NCI-H2107 treated with DMSO at 0.1 percent for 48 hours (cell line): ENCODE data around the gene RPS6KA3.
"Not testable (repeated sequence)": the region's sequence is repeated elsewhere in the genome, so short reads cannot be mapped to it uniquely, and the experiment has no call there.

ENCODE experiments used
- DNase-seq: peaks from one replicate; lab custom pipeline; 2025; ENCODE audit not compliant: unreplicated experiment; lab: John Stamatoyannopoulos, UW

The RPS6KA3 gene

DNA sequence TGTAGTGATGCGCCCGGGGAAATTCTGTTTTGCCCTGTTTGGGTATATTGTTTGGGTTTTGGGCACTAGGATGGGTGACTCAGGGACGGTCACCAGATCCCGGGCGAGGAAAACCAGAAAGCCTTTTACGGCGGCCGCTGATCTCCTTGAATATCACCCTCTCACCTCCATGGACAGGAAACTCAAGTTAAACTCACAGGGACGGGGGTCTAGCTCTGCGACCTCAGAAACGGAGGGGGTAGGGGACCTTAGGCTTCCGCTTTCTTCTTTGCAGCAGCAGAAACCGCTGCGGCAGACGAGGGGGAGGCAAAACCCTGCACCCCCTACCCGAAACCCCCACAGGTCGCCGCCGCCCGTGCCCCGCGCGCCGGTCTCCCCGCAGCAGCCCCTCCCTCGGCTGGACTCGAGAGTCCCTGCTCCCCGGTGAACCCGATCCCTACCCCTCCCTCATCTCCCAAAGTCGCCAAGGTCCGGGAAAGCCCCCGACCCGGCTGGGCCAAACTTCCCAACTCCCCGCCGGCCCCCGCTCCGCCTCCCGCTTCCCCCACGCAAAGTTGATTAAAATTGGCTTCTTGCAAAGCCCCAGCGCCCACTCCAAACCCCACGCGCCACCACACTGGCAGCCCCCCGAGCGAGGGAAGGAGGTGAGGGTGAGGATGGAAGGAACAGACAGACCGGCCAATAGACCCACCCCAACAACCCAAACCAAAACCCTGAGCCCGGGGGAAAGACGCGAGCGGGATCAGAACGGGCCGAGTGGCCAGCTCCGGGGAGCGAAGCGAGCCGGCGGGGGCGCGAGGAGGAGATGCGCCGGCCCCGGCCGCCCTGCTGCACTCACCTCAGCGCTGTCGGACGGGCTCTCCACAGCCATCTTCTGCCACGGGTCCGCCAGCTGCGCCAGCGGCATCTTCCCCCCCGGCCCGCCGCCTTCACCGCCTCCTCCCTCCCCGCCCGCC is 705 bp downstream of the RPS6KA3 start:
- DNase-seq: peak; percentile 31

DNA sequence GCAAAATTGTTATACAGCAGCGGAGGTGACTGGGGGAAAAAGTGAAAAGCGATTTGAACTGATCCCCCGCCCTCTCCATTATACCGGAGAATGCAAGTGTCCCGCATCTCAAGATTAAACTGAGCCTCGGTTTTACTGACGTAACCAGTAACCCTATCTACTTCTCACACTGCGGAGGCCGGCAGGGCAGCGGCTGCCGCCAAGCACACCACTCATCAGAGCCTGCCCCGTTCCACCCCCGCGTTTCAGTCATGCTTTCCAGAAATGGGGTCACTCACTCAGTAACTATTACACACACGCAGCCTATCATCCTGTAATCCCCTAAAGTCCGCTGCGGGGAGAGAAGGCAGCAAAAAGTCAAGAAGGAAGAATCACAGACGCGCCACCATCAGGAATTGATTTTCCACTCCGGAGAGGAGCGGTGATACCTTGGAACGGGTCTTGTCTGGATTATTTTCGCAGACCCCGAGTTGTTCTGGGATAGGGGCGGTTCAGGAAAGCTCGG is 1.4 kb downstream of the RPS6KA3 start:
- peak; percentile 43 for DNase-seq

DNA sequence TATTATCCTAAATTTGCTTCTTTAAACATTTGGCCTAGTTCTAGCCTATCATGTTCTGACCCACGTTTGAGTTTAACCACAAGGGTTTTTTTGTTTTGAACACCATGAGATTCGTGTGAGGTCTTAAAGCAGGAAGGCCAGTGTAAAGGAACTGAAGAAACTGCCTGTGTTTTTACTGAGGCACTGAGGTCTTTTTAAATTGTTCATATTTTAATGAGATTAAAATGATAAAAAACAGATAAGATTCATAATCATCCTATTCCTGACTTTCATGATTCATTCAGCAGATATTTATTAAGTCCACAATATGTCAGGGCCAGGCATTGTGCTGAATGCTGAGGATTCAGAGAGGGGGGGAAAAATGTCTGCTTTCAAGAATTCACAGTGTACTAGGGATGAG is 3.2 kb downstream of the RPS6KA3 start:
- no peak for DNase-seq

DNA sequence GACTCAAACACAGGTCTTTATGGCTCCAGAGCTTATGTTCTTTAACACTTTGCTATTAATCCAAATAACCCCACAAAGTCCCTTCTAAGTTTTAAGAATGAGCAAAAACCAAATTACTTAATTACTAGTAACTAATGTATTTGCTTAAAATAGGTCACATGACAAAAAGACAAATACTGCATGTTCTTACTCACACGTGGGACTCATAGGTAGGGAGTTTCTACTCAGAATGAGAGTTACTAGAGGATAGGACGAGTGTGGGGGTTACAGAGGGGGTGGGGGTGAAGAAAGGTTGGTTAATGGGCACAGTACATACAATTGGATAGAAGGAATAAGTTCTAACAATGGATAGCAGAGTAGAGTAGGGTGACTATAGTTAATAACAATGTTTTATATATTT is 5.8 kb downstream of the RPS6KA3 start:
- no peak for DNase-seq

DNA sequence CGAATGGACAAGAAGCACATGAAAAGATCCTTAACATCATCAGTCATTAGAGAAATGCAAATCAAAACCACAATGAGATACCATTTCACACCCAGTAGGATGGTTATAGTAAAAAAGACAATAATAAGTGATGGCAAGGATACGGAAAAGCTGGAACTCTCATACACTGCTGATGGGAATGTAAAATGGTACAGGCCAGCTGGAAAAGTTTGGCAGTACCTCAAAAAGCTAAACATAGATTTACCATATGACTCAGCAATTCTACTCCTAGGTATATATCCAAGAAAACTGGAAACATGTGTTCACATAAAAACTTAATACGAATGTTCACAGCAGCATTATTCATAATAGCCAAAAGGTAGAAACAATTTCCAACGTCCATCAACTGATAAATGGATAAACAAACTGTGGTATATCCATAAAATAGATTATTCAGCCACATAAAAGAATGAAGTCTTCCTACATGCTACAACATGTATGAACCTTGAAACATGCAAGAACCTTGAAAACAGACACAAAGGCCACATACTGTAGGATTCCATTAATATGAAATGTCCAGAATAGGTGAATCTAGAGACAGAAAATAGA is 11.9 kb downstream of the RPS6KA3 start:
- DNase-seq: no peak

DNA sequence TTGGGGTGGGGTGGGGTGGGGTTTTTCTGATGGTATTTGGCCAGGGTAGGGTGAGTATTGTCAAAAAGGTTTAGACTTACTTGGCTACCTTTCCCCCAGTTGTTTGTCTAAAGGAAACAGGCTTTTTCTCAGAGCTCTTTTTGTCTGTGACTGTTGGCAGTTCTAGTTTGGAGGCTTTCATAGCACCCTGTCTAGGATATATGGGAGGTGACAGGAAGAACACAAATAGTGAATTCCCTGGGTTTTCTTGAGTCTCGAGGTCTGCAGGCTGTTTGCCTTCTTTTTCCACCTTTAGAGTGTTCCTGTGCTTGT is 13.5 kb downstream of the RPS6KA3 start:
- DNase-seq: no peak

DNA sequence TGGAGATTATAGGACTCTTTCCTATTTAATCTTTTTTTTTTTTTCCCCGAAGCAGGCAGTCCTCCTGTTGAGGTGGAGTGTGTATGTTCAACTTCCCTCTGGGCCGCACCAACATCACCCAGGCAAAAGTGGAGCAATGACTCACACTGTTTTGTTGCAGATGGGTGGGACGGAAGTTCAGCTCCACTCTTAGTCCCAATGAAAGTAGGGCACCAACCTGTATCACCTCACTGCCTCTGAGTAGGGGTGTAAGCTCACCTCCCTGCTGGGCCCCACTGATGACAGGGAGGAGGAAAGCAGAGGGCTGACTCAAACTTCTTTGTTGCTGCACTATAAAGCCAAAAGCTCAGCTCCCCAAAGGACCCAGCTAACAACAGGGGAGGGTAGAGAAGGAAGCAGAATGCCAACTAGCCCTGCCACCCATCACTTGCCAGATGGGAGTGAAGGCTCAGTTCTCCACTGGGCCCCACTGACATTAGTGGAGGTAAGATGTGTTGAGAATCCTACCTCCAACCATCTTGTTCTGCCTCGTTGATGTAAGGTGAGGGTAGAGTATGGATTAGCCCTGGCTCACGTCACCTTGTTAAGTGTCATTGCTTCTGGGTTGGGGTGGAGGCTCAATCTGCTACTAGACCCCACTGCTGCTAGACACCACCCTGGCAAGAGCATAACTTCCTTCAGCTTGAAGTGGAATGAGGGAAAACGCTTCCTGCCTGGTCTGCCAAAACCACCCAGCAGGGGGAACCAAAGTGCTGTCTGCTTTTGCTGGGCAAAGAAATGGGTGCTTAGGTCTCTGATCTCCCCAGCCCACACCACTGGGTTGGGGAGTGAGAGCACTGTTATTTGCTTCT is 14.1 kb downstream of the RPS6KA3 start:
- no peak for DNase-seq

DNA sequence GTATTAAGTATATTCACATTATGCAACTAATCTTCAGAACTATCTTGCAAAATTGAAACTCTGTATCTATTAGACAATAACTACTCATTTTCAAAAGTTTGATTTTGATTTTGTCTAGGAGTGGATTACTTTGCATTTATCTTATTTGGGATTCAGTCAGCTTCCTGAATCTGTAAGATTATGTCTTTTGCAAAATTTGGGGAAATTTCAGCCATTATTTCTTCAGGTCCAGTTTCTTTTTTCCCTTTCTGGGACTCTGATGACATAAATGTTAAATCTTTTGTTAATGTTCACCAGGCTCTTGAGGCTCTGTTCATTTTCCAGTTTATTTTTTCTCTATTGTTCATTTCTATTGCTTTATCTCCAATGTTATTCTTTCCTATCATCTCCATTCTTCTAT is 15.0 kb downstream of the RPS6KA3 start:
- no peak for DNase-seq

DNA sequence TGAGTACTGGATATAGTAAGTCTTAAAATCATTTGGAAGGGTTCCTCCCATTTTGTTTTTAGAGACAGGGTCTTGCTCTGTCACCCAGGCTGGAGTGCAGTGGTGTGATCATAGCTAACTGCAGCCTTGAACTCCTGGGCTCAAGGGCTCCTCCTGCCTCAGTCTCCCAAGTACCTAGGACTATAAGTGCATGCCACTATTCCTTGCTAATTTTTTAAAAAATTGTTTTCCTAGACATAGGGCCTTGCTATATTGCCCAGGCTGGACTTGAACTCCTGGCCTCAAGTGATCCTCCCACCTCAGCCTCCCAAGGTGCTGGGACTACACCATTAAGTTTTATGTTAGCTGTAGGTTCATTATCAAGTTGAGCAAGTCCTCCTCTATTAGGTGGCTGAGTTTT is 16.6 kb downstream of the RPS6KA3 start:
- not testable (repeated sequence) for DNase-seq

DNA sequence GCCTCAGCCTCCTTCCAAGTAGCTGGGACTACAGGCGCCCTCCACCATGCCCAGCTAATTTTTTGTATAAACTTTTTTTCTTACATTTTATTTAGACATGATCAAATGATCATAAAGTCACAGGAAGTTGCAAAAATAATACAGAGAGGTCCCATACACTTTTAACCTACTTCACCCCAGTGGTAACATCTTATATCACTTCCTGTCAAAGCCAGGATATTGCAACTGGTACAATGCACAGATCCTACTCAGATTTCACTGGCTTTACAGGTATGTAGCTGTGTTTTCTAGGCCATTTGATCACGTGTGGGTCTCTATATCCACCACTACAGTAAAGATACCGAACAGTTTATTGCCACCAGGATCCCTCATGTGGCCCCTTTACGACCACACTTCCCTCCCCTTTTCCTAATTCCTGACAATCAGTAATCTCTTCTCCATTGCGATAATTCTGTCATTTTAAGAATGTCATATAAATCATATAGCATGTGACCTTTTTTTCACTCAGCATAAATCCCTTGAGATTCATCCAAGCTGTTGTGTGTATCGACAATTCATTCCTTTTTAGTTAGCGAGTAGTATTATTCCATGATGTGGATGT is 18.0 kb downstream of the RPS6KA3 start:
- DNase-seq: no peak

DNA sequence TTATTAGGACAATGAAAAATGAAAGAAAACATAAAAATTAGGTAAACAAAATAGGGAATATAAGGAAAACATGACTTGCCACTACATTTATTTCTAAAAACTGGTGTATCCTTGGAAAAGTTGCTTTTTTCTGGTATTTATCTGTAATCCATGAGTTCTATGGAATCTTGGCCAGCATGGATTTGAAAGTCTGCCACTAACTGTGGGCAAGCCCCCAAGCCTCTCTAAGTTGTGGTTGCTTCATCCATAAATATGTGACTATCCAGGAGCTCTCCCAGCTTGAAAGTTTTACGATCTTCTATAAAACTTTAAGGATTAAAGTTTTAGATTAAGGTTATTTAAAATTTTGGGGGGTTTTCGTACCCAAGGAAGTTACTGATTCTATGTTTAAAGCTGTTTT is 21.8 kb downstream of the RPS6KA3 start:
- DNase-seq: no peak

DNA sequence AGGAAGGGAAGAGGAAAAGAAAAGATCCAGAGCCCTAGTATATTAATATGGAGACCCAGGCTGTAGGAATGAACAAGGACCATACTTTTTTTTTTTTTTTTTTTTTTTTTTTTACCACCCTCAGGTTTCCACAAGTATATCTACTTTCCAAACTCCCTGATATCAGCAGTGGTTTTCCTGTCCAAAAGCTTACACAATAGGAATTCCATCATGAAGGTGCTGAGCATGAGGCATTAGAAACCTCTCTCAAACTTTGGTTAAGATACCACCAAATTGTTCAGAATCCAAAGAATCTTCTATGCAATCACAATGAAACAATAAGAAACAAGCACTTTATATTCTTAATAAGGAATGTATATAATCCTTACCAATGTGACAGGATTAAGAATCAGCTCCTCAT is 26.5 kb downstream of the RPS6KA3 start:
- no peak for DNase-seq

DNA sequence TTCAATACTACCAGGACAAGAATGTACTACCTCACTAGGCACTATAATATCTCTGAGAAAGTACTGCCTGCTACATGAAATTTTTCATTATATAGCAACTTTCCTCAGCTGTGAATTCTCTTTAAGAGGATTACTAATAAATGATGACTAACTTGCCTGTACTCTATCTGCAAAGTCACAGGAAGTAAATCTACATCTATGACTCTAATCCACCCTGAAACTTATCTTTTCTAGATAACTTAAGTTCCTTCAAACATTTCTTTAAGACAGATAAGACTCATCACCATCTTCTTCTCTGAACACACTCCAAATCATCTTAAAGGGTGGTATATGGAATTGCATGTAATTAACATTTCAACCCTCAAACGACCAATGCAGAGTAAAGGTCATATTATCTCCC is 28.8 kb downstream of the RPS6KA3 start:
- no peak for DNase-seq

DNA sequence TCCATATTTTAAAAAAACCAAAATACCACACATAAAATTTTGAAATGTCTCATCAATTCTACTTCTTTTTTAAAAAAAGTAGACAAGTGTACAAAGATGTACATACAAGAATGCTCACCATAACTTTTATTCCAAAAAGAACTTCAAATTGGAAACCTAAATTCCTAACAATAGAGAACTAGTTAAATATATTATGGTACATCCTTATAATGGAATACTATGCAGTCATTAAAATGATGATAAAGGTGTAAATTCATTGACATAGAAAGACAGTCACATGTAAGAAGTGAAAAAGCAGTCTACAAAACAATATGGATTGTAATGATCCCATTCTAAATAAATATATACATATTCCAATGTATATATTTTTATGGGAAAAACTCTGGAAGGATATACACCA is 31.0 kb downstream of the RPS6KA3 start:
- no peak for DNase-seq

DNA sequence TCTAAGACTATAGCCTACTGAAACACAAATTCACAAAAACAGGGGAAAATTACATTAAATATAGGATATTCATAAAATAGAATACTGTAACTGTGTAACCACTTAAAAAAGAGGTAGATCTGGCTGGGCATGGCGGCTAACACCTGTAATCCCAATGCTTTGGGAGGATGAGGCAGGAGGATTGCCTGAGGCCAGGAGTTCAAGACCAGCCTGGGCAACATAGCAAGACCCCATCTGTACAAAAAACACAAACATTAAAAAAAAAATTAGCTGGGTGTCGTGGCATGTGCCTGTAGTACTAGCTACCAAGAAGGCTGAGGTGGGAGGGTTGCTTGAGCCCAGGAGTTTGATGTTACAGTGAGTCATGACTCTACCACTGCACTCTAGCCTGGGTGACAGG is 33.4 kb downstream of the RPS6KA3 start:
- no peak for DNase-seq

DNA sequence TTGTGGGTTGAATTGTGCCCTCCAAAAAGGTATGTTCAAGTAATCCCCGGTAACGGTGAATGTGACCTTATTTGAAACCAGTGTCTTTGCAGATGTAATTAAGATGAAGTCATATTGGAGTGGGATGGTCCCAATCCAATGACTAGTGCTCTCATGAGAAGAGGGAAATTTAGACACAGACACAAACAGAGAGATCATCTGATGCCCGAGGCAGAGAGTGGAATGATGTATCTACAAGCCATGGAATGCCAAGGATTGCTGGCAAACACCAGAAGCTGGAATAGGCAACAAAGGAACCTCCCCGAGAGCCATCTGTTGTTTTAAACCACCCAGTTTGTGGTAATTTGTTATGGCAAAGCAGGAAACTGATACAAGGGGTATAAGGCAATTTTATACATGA is 35.1 kb downstream of the RPS6KA3 start:
- DNase-seq: no peak

DNA sequence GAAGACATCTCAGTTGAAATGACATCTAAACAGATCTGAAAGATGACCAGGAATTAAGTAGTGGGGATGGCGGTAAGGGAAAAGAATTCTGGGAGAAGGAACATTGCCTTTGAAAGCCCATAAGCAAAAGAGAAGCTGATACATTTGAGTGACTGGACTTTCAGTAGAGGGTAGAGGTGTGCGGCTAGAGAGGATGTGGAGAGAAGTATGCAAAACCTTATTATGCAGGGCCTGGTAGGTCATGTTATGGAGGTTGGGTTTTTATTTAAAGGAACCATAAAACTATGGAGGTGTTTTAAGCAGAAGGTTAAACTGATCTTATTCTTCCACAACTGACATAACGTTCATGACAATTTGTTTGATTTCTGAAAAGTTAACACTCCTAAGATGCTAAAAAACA is 36.3 kb downstream of the RPS6KA3 start:
- DNase-seq: no peak

DNA sequence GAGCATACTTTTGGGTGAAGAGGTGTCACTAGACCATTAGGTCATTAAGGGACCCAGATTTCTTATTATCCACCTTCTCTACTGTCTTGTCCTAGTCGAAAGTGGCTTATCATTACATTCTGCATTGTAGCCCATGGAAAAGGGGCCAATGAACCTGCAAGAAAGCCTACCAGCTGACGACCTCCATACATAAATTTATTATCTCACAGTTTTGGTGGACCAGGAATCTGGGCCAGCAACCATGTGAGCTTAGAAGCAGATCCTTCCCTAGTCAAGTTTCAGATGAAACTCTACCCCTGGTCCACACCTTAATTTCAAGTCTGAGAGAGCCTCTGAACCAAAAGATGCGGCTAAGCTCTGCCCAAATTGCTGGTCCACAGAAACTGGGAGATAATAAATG is 37.6 kb downstream of the RPS6KA3 start:
- DNase-seq: no peak

DNA sequence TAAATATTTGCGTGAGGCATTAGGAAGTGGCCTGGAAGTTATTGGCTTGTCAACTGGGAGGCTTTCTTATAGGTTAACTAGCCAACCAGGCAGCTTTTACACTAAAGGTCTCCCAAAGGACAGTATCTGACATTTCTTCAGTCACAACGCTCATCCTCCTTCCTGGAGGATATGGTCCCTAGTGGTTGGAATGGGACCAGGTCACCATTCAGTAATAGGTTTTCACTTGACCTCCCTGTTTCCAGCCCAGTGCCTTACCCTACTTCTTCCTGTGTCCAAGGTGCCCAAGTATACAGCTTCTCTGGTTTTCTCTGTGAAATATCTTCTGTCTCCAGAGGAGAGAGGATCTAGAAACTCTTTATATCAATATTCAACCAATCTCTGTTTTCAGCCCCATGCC is 38.5 kb downstream of the RPS6KA3 start:
- no peak for DNase-seq

DNA sequence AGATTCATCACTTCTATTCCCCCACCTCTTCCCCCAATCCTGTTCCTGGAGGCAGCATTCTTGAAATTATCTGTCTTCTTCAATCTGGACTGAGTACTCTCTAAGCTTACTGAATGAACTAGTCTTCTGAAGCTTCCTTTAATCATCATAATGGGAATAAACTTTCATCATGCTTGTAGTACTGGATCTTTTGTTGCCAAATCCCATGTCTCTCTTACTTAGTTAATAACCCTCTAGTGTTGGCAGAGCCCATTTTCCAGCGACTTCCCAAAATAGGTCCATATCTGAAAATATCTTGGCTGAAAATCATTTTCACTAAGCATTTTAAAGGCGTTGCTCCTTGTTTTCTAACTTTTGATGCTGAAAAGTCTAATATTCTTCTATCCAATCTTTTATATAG is 39.6 kb downstream of the RPS6KA3 start:
- no peak for DNase-seq

DNA sequence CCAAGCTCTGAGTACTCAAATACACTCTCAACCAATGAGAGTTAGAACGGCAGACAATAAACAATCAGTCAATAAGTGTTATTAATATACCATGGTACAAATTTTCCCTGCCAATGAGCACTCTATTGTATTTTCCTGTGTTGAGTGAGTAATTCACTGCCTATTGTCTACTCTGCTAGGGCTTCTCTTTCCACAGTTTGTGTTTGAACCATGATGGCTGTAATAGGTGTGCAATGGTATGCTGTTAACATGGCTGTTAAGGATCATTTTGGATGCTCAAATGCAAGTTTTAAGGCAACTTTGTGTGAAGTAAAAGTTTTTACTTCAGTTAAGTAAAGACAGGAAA is 41.2 kb downstream of the RPS6KA3 start:
- no peak for DNase-seq
